GM18519 (cell line): ENCODE results near the gene DYNLT1.
"Not testable (repeated sequence)": the region's sequence is repeated elsewhere in the genome, so short reads cannot be mapped to it uniquely, and the experiment has no call there.

Experiments used
- ATAC-seq: cut with Tn5 transposase; IDR thresholded peaks from one replicate; pipeline ENCODE4 v1.9.1; 2021; ENCODE audit warnings: mild to moderate bottlenecking, moderate library complexity; ENCODE audit not compliant: unreplicated experiment, low FRiP score

DYNLT1 gene

DNA sequence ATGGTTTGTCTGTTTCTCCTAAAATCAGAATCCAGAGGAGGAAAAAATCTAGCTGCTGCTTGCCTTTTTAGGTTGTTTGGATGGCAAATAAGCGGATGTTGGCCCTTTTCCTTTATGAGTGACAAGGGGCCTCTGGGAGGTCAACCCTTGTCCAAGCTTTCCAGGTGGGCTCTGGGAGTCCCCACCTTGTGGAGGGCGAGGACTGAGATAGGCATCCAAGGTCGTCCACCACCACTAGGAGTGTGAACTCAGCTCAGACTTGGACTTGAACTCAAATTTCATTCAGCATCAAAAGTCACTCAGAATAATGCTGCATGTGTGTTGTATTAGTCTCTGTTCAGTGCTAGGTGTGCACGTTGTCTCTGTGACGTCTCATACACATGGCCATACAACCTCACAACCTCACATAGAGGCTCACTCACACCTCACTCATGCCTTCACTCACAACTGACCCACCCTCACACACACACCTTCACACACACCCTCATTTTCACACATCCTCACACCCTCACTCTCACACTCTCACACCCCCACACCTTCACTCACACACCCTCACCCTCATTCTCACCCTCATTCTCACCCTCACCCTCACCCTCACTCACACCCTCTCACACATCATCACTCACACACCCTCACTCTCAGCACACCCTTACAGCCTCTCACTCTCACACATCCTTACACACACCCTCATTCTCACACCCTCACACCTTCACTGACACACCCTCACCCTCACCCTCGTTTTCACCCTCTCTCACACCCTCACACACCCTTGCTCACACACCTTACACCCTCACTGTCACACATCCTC lies 18.0 kb downstream of the DYNLT1 start:
- no peak for ATAC-seq

DNA sequence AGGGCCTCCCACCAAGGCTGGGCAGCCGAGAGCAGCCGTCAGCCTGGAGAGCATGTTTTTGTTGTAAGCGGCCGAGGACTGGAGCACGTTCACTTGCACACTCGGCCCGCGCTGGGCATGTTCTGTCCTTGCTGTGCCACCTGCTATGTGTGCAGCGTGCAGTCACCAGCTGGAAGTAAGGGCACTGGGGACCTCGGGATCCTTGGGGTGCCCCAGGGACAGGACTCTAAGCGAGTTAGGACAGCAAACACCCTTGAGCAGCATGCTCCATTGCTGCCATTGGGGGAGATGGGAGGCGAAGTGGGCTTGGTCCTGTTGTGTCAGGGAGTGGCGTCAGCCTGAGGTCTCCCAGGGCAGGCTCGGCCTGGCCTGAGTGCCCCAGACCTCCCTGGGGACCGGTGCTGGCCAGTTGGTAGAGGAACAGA lies 18.6 kb downstream of the DYNLT1 start:
- no peak for ATAC-seq

- no peak for ATAC-seq
Measured at GRCh38 chr6:158624684-158625682, 19.6 kb downstream of the DYNLT1 start.

GRCh38 chr6:158622545-158623190 lies 21.9 kb downstream of the DYNLT1 start:
- no peak for ATAC-seq

DNA sequence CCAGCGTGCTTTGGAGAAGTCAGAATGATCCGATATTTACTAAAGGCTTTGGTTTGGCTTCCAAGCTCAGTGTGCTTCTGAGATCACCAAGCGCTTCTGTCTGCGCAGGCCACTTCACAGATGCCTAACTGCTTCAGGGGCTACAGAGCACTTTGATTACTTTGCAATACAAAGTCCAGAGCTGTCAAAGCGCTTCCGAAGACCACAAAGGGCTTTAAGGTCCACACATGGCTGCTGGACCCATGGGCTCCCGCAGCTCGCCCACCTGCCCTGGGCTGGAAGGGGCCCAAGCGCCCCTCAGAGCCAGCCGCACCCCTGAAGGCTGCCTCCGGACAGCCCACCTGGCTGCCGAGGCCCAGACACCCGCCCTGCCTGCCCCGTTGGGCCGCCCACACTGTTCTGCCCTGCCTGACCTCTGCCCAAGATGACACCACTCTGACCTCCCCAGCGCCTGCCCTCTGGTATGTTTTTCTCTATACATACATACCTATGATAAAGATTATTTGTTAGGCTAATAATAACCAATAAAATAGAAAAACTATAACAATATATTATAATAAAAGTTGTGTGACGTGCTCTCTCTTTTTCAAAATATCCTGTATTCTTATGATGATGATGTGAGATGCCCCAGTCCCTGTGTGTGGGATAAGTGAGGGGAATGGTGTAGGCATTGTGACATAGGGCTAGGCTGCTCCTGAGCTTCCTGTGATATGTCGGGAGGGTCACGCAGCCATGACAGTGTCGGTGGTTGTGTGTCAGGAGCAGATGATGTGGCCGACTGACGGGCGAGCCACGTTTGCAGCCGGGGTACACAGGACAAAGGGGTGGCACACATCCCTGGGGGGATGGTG lies 22.6 kb downstream of the DYNLT1 start:
- no peak for ATAC-seq

- ATAC-seq: no peak
Measured at GRCh38 chr6:158620963-158621693, 23.4 kb downstream of the DYNLT1 start.

GRCh38 chr6:158619922-158620801 lies 24.4 kb downstream of the DYNLT1 start:
- no peak for ATAC-seq

GRCh38 chr6:158618289-158618688 lies 26.3 kb downstream of the DYNLT1 start:
- ATAC-seq: not testable (repeated sequence)

DNA sequence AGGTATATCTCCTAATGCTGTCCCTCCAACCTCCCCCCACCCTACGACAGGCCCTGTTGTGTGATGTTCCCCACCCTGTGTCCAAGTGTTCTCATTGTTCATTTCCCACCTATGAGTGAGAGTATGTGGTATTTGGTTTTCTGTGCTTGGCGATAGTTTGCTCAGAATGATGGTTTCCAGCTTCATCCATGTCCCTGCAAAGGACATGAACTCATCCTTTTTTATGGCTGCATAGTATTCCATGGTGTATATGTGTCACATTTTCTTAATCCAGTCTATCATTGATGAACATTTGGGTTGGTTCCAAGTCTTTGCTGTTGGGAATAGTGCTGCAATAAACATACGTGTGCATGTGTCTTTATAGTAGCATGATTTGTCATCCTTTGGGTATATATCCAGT lies 29.9 kb downstream of the DYNLT1 start:
- not testable (repeated sequence) for ATAC-seq

- ATAC-seq: no peak
Measured at GRCh38 chr6:158611541-158612370, 32.8 kb downstream of the DYNLT1 start.

GRCh38 chr6:158611039-158611438 lies 33.5 kb downstream of the DYNLT1 start:
- ATAC-seq: no peak

- no peak for ATAC-seq
Measured at GRCh38 chr6:158610319-158610968, 34.1 kb downstream of the DYNLT1 start.

GRCh38 chr6:158609455-158610155 lies 34.9 kb downstream of the DYNLT1 start:
- no peak for ATAC-seq

DNA sequence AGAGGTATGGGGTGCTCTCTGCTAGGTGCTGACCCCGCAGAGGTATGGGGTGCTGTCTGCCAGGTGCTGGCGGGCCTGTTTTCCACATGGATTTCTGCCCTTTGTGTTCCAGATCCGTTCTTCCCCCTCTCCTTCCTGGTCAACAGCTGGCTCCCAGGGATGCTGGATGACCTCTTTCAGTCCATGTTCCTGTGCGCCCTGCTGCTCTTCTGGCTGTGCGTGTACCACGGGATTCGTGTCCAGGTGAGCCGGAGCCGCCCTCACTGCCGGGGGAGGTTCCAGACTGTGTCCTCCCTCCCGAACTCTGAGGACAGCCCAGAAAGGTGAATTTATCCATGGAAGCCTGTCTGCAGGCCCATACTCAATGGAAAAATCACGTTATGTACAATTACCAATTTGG lies 36.3 kb downstream of the DYNLT1 start:
- ATAC-seq: no peak

- ATAC-seq: no peak
Measured at GRCh38 chr6:158607411-158608170, 37.0 kb downstream of the DYNLT1 start.

- no peak for ATAC-seq
Measured at GRCh38 chr6:158606935-158607334, 37.6 kb downstream of the DYNLT1 start.
